H1 (cell line): ENCODE results near the gene SLC34A1. TPM values are rescaled to one million over a fixed set of nuclear protein-coding genes. Genes with fewer than 3 reads are reported as not detected.

Source experiments
- CTCF ChIA-PET: fragments of 300-600 bp; sonication (Branson Sonifier 250); formaldehyde crosslinking; loops from one replicate; lab custom pipeline; 2021; ENCODE audit not compliant: partially characterized antibody; lab: Charles Lee
- POLR2A ChIA-PET: fragments of 300-600 bp; sonication (Branson Sonifier 250); formaldehyde crosslinking; loops from one replicate; lab custom pipeline; 2021; ENCODE audit warnings: inconsistent platforms; ENCODE audit not compliant: partially characterized antibody; lab: Charles Lee
- DNase-seq, 2 experiments: peaks; one replicate each; pipeline versions ENCODE4 v3.0.0 to v3.0.0-alpha.2; 2010 to 2022; ENCODE audit warnings: low spot score in 2 of 2, low read depth in 1 of 2, mixed read lengths in 1 of 2
- FAIRE-seq: peaks from 2 replicates; lab custom pipeline; 2011; peaks lifted over from hg19 to GRCh38; lab: Jason Lieb, UNC
- H2AFZ ChIP-seq: 2 replicates; pipeline ENCODE4 v1.8.1; 2012; ENCODE audit warnings: low read length, inconsistent platforms
- H2AK5ac ChIP-seq: 2 replicates; pipeline ENCODE4 v1.6.1; 2013; ENCODE audit warnings: low read depth, low read length
- H2BK120ac ChIP-seq: replicated peaks from 2 replicates; pipeline ENCODE3; 2013; ENCODE audit warnings: low read depth, low read length, inconsistent platforms
- H2BK12ac ChIP-seq: 2 replicates; pipeline ENCODE4 v1.6.1; 2013; ENCODE audit warnings: low read depth, low read length
- H2BK15ac ChIP-seq: 2 replicates; pipeline ENCODE4 v1.6.1; 2013; ENCODE audit warnings: low read length
- H2BK20ac ChIP-seq: 2 replicates; pipeline ENCODE4 v1.6.1; 2013; ENCODE audit warnings: low read length
- H2BK5ac ChIP-seq: 2 replicates; pipeline ENCODE4 v1.6.1; 2013; ENCODE audit warnings: low read depth, low read length
- H3K14ac ChIP-seq: 2 replicates; pipeline ENCODE4 v1.6.1; 2013; ENCODE audit warnings: inconsistent platforms; ENCODE audit not compliant: insufficient read length
- H3K18ac ChIP-seq: 2 replicates; pipeline ENCODE4 v1.6.1; 2013; ENCODE audit warnings: low read length; ENCODE audit errors: extremely low read depth
- H3K23ac ChIP-seq: 2 replicates; pipeline ENCODE4 v1.6.1; 2013; ENCODE audit warnings: inconsistent platforms; ENCODE audit not compliant: insufficient read length
- H3K23me2 ChIP-seq: 2 replicates; pipeline ENCODE4 v1.6.1; 2013; ENCODE audit warnings: low read depth, low read length
- H3K27ac ChIP-seq: 2 replicates; pipeline ENCODE4 v1.6.1; 2011; ENCODE audit warnings: low read depth, low read length, inconsistent platforms
- H3K27me3 ChIP-seq, 4 experiments: replicated peaks in 1 of 4; 1 replicate in 1 of 4; 2 replicates in 3 of 4; pipeline versions ENCODE4 v1.6.1 to v1.8.1; 2011 to 2013; ENCODE audit warnings: low read length in 3 of 4, mild to moderate bottlenecking in 3 of 4, inconsistent platforms in 2 of 4, mixed read lengths in 2 of 4, moderate library complexity in 1 of 4; ENCODE audit not compliant: control insufficient read depth in 3 of 4, insufficient read depth in 3 of 4; ENCODE audit errors: extremely low read depth in 1 of 4
- H3K36me3 ChIP-seq, 4 experiments: 2 replicates each; pipeline versions ENCODE4 v1.6.1 to v1.8.1; 2011 to 2013; ENCODE audit warnings: mild to moderate bottlenecking in 4 of 4, low read length in 3 of 4, moderate library complexity in 2 of 4, control low read depth in 1 of 4, inconsistent platforms in 1 of 4; ENCODE audit not compliant: insufficient read depth in 4 of 4, control insufficient read depth in 2 of 4
- H3K4ac ChIP-seq: replicated peaks from 2 replicates; pipeline ENCODE3; 2013; ENCODE audit warnings: low read length, low read depth, mixed read lengths, inconsistent platforms; ENCODE audit not compliant: insufficient read length
- H3K4me1 ChIP-seq, 4 experiments: replicated peaks in 1 of 4; 1 replicate in 1 of 4; 2 replicates in 3 of 4; pipeline versions ENCODE4 v1.6.1 to v1.8.1; 2011 to 2013; ENCODE audit warnings: low read length in 3 of 4, inconsistent platforms in 2 of 4, mixed read lengths in 1 of 4; ENCODE audit not compliant: insufficient read depth in 4 of 4, control insufficient read depth in 3 of 4
- H3K4me2 ChIP-seq, 2 experiments: 2 replicates each; pipeline versions ENCODE4 v1.6.1 to v1.8.1; 2011 to 2013; ENCODE audit warnings: low read depth in 2 of 2, low read length in 2 of 2, control low read depth in 1 of 2, inconsistent platforms in 1 of 2, mild to moderate bottlenecking in 1 of 2; ENCODE audit not compliant: insufficient read depth in 1 of 2
- H3K4me3 ChIP-seq, 4 experiments: fragments of 200-600, 300-600 bp in 1 of 4; sonication (generic), shearing (Covaris generic), sonication (Bioruptor Twin) in 1 of 4; 2 replicates each; pipeline versions ENCODE4 v1.5.1 to v1.8.1; 2011 to 2016; ENCODE audit warnings: low read length in 4 of 4, low read depth in 3 of 4, control low read depth in 2 of 4, inconsistent platforms in 2 of 4, mild to moderate bottlenecking in 2 of 4, mixed read lengths in 1 of 4, moderate library complexity in 1 of 4; ENCODE audit not compliant: insufficient read depth in 2 of 4; ENCODE audit errors: extremely low read depth in 1 of 4
- H3K56ac ChIP-seq: replicated peaks from 2 replicates; pipeline ENCODE3; 2013; ENCODE audit warnings: low read depth, mild to moderate bottlenecking, mixed read lengths, low read length, inconsistent platforms; ENCODE audit not compliant: insufficient read length
- H3K79me1 ChIP-seq: 2 replicates; pipeline ENCODE4 v1.6.1; 2013; ENCODE audit warnings: low read depth, low read length, control low read depth
- H3K79me2 ChIP-seq, 2 experiments: 2 replicates each; pipeline versions ENCODE4 v1.6.1 to v1.8.1; 2012 to 2013; ENCODE audit warnings: low read length in 2 of 2, mild to moderate bottlenecking in 2 of 2, inconsistent platforms in 1 of 2; ENCODE audit not compliant: insufficient read depth in 2 of 2, control insufficient read depth in 1 of 2
- H3K9ac ChIP-seq, 4 experiments: replicated peaks in 1 of 4; 1 replicate in 1 of 4; 2 replicates in 3 of 4; pipeline versions ENCODE4 v1.6.1 to v1.8.1; 2011 to 2013; ENCODE audit warnings: low read depth in 3 of 4, low read length in 3 of 4, control low read depth in 2 of 4, mild to moderate bottlenecking in 2 of 4, moderate library complexity in 2 of 4, inconsistent platforms in 1 of 4; ENCODE audit errors: extremely low read depth in 1 of 4
- H3K9me3 ChIP-seq, 2 experiments: 2 replicates each; pipeline versions ENCODE4 v1.6.1 to v1.8.1; 2012 to 2013; ENCODE audit warnings: mild to moderate bottlenecking in 2 of 2, moderate library complexity in 2 of 2, control low read depth in 1 of 2, inconsistent platforms in 1 of 2, low read depth in 1 of 2, low read length in 1 of 2, mixed read lengths in 1 of 2; ENCODE audit not compliant: insufficient read depth in 2 of 2
- H4K20me1 ChIP-seq, 2 experiments: replicated peaks in 1 of 2; 2 replicates each; pipeline versions ENCODE3 to v1.8.1; 2011 to 2013; ENCODE audit warnings: inconsistent platforms in 2 of 2, low read length in 2 of 2, mild to moderate bottlenecking in 1 of 2; ENCODE audit not compliant: insufficient read depth in 2 of 2, control insufficient read depth in 1 of 2
- H4K5ac ChIP-seq: 2 replicates; pipeline ENCODE4 v1.6.1; 2013; ENCODE audit warnings: low read length, low read depth, mixed read lengths, inconsistent platforms; ENCODE audit not compliant: insufficient read length
- H4K8ac ChIP-seq: 2 replicates; pipeline ENCODE4 v1.8.0; 2013; ENCODE audit warnings: mild to moderate bottlenecking, moderate library complexity, low read length, inconsistent platforms; ENCODE audit not compliant: insufficient read depth; ENCODE audit errors: extremely low read depth
- H4K91ac ChIP-seq: replicated peaks from 2 replicates; pipeline ENCODE3; 2013; ENCODE audit warnings: low read length, mixed read lengths, inconsistent platforms; ENCODE audit not compliant: insufficient read length
- KDM4A ChIP-seq: IDR thresholded peaks from one replicate; pipeline ENCODE4 v1.7.1; 2012; ENCODE audit warnings: low read depth, mild to moderate bottlenecking, moderate library complexity, low read length, inconsistent platforms; ENCODE audit not compliant: severe bottlenecking
- SUZ12 ChIP-seq: fragments of 200-600 bp; sonication (generic); IDR thresholded peaks from 2 replicates; pipeline ENCODE4 v1.6.1; 2012; ENCODE audit warnings: mild to moderate bottlenecking, inconsistent platforms, low read length, moderate library complexity, mixed read lengths
- TCF12 ChIP-seq: IDR thresholded peaks from 2 replicates; pipeline ENCODE4 v1.6.1; 2011; ENCODE audit warnings: low read depth, mild to moderate bottlenecking, low read length
- WGBS, 2 experiments: shearing (Covaris generic) in 1 of 2; methylation state at CpG; one replicate each; pipeline versions ENCODE4 v1.1.6 to v1.1.7; 2013 to 2015; ENCODE audit warnings: low lambda C conversion rate in 2 of 2, mixed read lengths in 2 of 2, inconsistent platforms in 1 of 2, low coverage in 1 of 2, missing lambda C conversion rate in 1 of 2; ENCODE audit not compliant: insufficient replicate concordance in 2 of 2, insufficient coverage in 1 of 2, insufficient read length in 1 of 2; ENCODE audit errors: extremely low coverage in 1 of 2, missing lambda C conversion rate in 1 of 2; 5-methylcytosine and 5-hydroxymethylcytosine counted together
- polyA plus RNA-seq, 7 experiments: library from polyadenylated mRNA; depleted of rRNA in 3 of 7; stranded (reverse) in 5 of 7; unstranded in 2 of 7; fragments of >200 nt in 5 of 7; fragments of 200-250 nt in 2 of 7; gene quantifications; 1 replicate in 5 of 7; 2 replicates in 1 of 7; 4 replicates in 1 of 7; pipeline versions ENCODE4 v1.2.1 to v1.2.3, GENCODE V29; 2011 to 2013; ENCODE audit warnings: missing spikeins in 2 of 7, mixed read lengths in 2 of 7
- total RNA-seq: library from RNA; stranded (reverse); fragmentation: NEBNext Ultra II Directional; extraction: Animal tissue kit (Norgen Biotek cat#: 25700); gene quantifications from 2 replicates; pipeline ENCODE4 v1.2.1, GENCODE V29; 2021

The SLC34A1 gene
- total and polyA plus RNA-seq, 2 of the 8 experiments (the other 6 are each of a cell fraction or from before 2014, with no cell fraction given), result not detected

GRCh38 chr5:177404641-177405179 is 20.5 kb downstream of the SLC34A1 start:
- Histone ChIP-seq H2AK5ac (no peak overlapping the region), H3K36me3 (no peaks in the 10 kb centered on the region), H3K27me3 (peaks cover 22 to 68% (median 43%) of the 10 kb centered on the region in 4 experiments), H2BK120ac (no peak overlapping the region), H2AFZ (peak overlapping the region; percentile 28; the same call in 1 of the 2 replicates), H3K4me2 (peak overlapping the region; percentile 82 to 93), H2BK20ac (0 out of 2 replicates have a peak overlapping the region, but pooled peaks have one; percentile 32)
- CTCF ChIA-PET, result interaction anchor here (0.6 to 10.5 kb wide), 19 partner anchors 11 to 118 kb away, joined by 3 to 343 read pairs (median 14); partner anchors contain the start of genes GRK6, PRR7, RGS14 and SLC34A1
- no peak for DNase-seq
- TF ChIP-seq TCF12, result no peak
- TF ChIP-seq SUZ12, result 0 out of 2 replicates have a peak, but pooled peaks have one; percentile 10
- TF ChIP-seq KDM4A, result peak; percentile 11
- TF ChIP-seq, all 59 proteins: peak for 2
- Histone ChIP-seq H3K27ac (no peak overlapping the region), H3K23me2 (peaks cover 13% of the 10 kb centered on the region; the same call in 1 of the 2 replicates), H4K20me1 (no peaks in the 10 kb centered on the region), H3K9me3 (no peaks in the 10 kb centered on the region), H2BK12ac (peak overlapping the region; percentile 85; the same call in 1 of the 2 replicates), H3K14ac (no peak overlapping the region), H3K4me1 (peaks cover 0 to 22% (median 14%) of the 10 kb centered on the region in 4 experiments; a peak in 5 of 7 replicates), H2BK15ac (peak overlapping the region; percentile 36; the same call in 1 of the 2 replicates), H3K79me1 (no peaks in the 10 kb centered on the region), H3K56ac (no peak overlapping the region), H2BK5ac (peak overlapping the region; percentile 26; the same call in 1 of the 2 replicates), H3K23ac (no peak overlapping the region), H3K18ac (peak overlapping the region; percentile 51; the same call in 1 of the 2 replicates), H3K4me3 (peak overlapping the region in 3 of 4 experiments; percentile 40 to 65 (median 55); a peak in 7 of 8 replicates), H3K9ac (no peak overlapping the region), H3K79me2 (no peaks in the 10 kb centered on the region), H4K8ac (peak overlapping the region; percentile 19; the same call in 1 of the 2 replicates), H3K4ac (no peak overlapping the region), H4K91ac (peak overlapping the region; percentile 1), H4K5ac (no peak overlapping the region)
- POLR2A ChIA-PET, result interaction anchor here (0.9 to 10.8 kb wide), 14 partner anchors 9 to 102 kb away, joined by 3 to 143 read pairs (median 4); partner anchors contain the start of genes GRK6, PRELID1, PRR7 and RAB24
- 63% methylated on average over 14 of the region's 16 CpGs; no CpG with 5 or more reads in 1 of the 2 experiments for WGBS, 2 experiments
- no peak for FAIRE-seq
